PC-3 (cell line): Measurements from ENCODE around the gene PFKFB2. TPM values are rescaled to one million over a fixed set of nuclear protein-coding genes. Genes with fewer than 3 reads are reported as not detected.
A peak's percentile ranks its signal among the peaks of the same experiment; 100 is the strongest.

Source experiments
- ATAC-seq: fragments of 200-7000 bp; cut with Tn5 transposase; 2 replicates; pipeline ENCODE4 v1.9.1; 2020; ENCODE audit warnings: mild to moderate bottlenecking, moderate library complexity
- BruUV-seq: library from RNA; stranded (reverse); fragments of 400-500 nt; replicated peaks from 2 replicates; lab custom pipeline; 2021; lab: Mats Ljungman, UMichigan
- CTCF ChIA-PET: fragments of 300-600 bp; sonication (Branson Sonifier 250); formaldehyde crosslinking; loops from one replicate; lab custom pipeline; 2022; ENCODE audit warnings: antibody characterized with exemption; lab: Charles Lee
- POLR2A ChIA-PET: fragments of 300-600 bp; sonication (Branson Sonifier 250); formaldehyde crosslinking; loops from one replicate; lab custom pipeline; 2022; ENCODE audit warnings: antibody characterized with exemption; ENCODE audit not compliant: unreplicated experiment; lab: Charles Lee
- DNase-seq: peaks from one replicate; pipeline ENCODE4 v3.0.0-alpha.2; 2015
- H2AFZ ChIP-seq: fragments of 300-600 bp; sonication (generic); 2 replicates; pipeline ENCODE4 v1.6.0; 2016; ENCODE audit warnings: antibody characterized with exemption, low read length
- H3F3A ChIP-seq: fragments of 300-600 bp; sonication (generic); one replicate; pipeline ENCODE4 v1.6.0; 2017; ENCODE audit warnings: antibody characterized with exemption, low read length, control low read depth, mild to moderate bottlenecking; ENCODE audit not compliant: unreplicated experiment
- H3K27ac ChIP-seq: fragments of 300-600 bp; sonication (generic); 2 replicates; pipeline ENCODE4 v1.5.1; 2016; ENCODE audit warnings: mild to moderate bottlenecking, low read length
- H3K27me3 ChIP-seq: fragments of 300-600 bp; sonication (generic); 2 replicates; pipeline ENCODE4 v1.6.1; 2016; ENCODE audit warnings: low read length, mixed read lengths
- H3K36me3 ChIP-seq: fragments of 300-600 bp; sonication (generic); 2 replicates; pipeline ENCODE4 v1.6.1; 2016; ENCODE audit warnings: low read depth, mixed run types, low read length, mixed read lengths
- H3K4me1 ChIP-seq: fragments of 300-600 bp; sonication (generic); 2 replicates; pipeline ENCODE4 v1.5.1; 2016; ENCODE audit warnings: low read length; ENCODE audit not compliant: insufficient read depth
- H3K4me2 ChIP-seq: fragments of 300-600 bp; sonication (generic); 2 replicates; pipeline ENCODE4 v1.6.0; 2016; ENCODE audit warnings: low read length
- H3K4me3 ChIP-seq: fragments of 300-600 bp; sonication (generic); 2 replicates; pipeline ENCODE4 v1.5.1; 2016; ENCODE audit warnings: mild to moderate bottlenecking, low read length, mixed read lengths
- H3K79me2 ChIP-seq: fragments of 300-600 bp; sonication (generic); 2 replicates; pipeline ENCODE4 v1.6.1; 2017; ENCODE audit warnings: low read length, mixed read lengths
- H3K9ac ChIP-seq: fragments of 300-600 bp; sonication (generic); 2 replicates; pipeline ENCODE4 v1.6.0; 2016; ENCODE audit warnings: mild to moderate bottlenecking, low read length
- H3K9me2 ChIP-seq: fragments of 300-600 bp; sonication (generic); replicated peaks from 2 replicates; pipeline ENCODE4 v1.6.1; 2016; ENCODE audit warnings: mixed run types, low read length, mixed read lengths
- H3K9me3 ChIP-seq: fragments of 300-600 bp; sonication (generic); 2 replicates; pipeline ENCODE4 v1.6.1; 2016; ENCODE audit warnings: low read length, mixed read lengths
- H4K20me1 ChIP-seq: fragments of 300-600 bp; sonication (generic); 2 replicates; pipeline ENCODE4 v1.6.1; 2016; ENCODE audit warnings: low read length, mixed read lengths
- EZH2 ChIP-seq: fragments of 300-600 bp; sonication (generic); IDR thresholded peaks from one replicate; pipeline ENCODE4 v1.6.1; 2017; ENCODE audit warnings: antibody characterized with exemption, mild to moderate bottlenecking, low read length; ENCODE audit not compliant: unreplicated experiment
- EZH2phosphoT487 ChIP-seq: fragments of 300-600 bp; sonication (generic); IDR thresholded peaks from 2 replicates; pipeline ENCODE4 v1.6.1; 2018; ENCODE audit warnings: mild to moderate bottlenecking, antibody characterized with exemption, low read length, borderline replicate concordance
- intact Hi-C: fragments of 100-400 bp; cut with micrococcal nuclease; formaldehyde crosslinking; loops from 2 replicates; pipeline ENCODE4 v1.9.0; 2023
- total RNA-seq: library from RNA; depleted of rRNA; stranded (reverse); fragments of >200 nt; gene quantifications from 2 replicates; pipeline ENCODE4 v1.2.3, GENCODE V29; 2014
- TF ChIP-seq, protein P1 (sequence below): fragments of 300-600 bp; sonication (generic); conservative IDR thresholded peaks from 2 replicates; pipeline ENCODE4 v1.5.1; 2017; ENCODE audit warnings: antibody characterized with exemption, low read depth, mild to moderate bottlenecking, low read length

Gene PFKFB2
- total RNA-seq, 1 experiment from 2014 or later, result 48.6 TPM

DNA sequence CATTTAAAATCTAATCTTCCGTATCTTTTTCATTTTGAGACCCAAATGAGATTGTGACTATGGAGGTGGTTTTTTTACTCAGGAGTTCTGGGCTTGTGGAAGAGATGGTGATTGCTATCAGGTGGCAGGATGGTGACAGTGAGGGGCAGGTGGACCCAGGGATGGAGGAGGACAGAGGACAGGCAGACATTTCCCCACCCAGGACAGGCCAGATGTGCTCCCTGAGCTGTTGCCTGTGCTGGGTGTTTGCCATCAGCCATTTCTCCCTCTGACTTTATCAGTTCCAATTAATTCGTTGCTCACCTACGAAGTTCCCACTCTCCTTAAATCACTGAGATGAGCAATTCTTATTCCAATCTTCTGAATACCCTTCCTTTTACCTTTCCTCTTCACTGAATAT lies 47.0 kb upstream of the PFKFB2 start:
- Histone ChIP-seq H3K9me2 (no peaks in the 10 kb centered on the region), H3K79me2 (no peaks in the 10 kb centered on the region), H3K27ac (peak overlapping the region; percentile 92), H2AFZ (no peak overlapping the region), H3K4me3 (no peak overlapping the region), H3K27me3 (no peaks in the 10 kb centered on the region), H3K4me2 (peak overlapping the region; percentile 63), H3K36me3 (no peaks in the 10 kb centered on the region), H4K20me1 (no peaks in the 10 kb centered on the region), H3K9me3 (peaks cover 6% of the 10 kb centered on the region; the same call in 1 of the 2 replicates), H3K9ac (peak overlapping the region; percentile 81), H3F3A (peaks cover 22% of the 10 kb centered on the region), H3K4me1 (peaks cover 76% of the 10 kb centered on the region)
- DNase-seq (no peak), ATAC-seq (no peak)
- intact Hi-C loops, result no loop called here
- no peak for TF ChIP-seq EZH2phosphoT487
- no peak for TF ChIP-seq EZH2
- TF ChIP-seq, protein P1, sequence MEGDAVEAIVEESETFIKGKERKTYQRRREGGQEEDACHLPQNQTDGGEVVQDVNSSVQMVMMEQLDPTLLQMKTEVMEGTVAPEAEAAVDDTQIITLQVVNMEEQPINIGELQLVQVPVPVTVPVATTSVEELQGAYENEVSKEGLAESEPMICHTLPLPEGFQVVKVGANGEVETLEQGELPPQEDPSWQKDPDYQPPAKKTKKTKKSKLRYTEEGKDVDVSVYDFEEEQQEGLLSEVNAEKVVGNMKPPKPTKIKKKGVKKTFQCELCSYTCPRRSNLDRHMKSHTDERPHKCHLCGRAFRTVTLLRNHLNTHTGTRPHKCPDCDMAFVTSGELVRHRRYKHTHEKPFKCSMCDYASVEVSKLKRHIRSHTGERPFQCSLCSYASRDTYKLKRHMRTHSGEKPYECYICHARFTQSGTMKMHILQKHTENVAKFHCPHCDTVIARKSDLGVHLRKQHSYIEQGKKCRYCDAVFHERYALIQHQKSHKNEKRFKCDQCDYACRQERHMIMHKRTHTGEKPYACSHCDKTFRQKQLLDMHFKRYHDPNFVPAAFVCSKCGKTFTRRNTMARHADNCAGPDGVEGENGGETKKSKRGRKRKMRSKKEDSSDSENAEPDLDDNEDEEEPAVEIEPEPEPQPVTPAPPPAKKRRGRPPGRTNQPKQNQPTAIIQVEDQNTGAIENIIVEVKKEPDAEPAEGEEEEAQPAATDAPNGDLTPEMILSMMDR, result no peak
- ChIA-PET CTCF (interaction anchor here (0.5 to 2.3 kb wide), 8 partner anchors 15 to 570 kb away, joined by 3 to 9 read pairs (median 4); partner anchors contain the start of gene PFKFB2), POLR2A (interaction anchor here (0.5 to 4.8 kb wide), 12 partner anchors 12 to 91 kb away, joined by 3 to 52 read pairs (median 6); partner anchors contain the start of genes C1orf116 and PFKFB2)
- no TSS peak for BruUV-seq

GRCh38 chr1:207006914-207007313 lies 46.2 kb upstream of the PFKFB2 start:
- Histone ChIP-seq H3F3A (peaks cover 22% of the 10 kb centered on the region), H3K79me2 (no peaks in the 10 kb centered on the region), H3K4me2 (peak overlapping the region; percentile 63), H3K36me3 (no peaks in the 10 kb centered on the region), H3K9ac (peak overlapping the region; percentile 81), H3K4me1 (peaks cover 68% of the 10 kb centered on the region), H3K27me3 (no peaks in the 10 kb centered on the region), H3K9me2 (no peaks in the 10 kb centered on the region), H3K9me3 (peaks cover 6% of the 10 kb centered on the region; the same call in 1 of the 2 replicates), H3K4me3 (peak overlapping the region; percentile 2; the same call in 1 of the 2 replicates), H4K20me1 (no peaks in the 10 kb centered on the region), H3K27ac (peak overlapping the region; percentile 92), H2AFZ (0 out of 2 replicates have a peak overlapping the region, but pooled peaks have one; percentile 0)
- CTCF ChIA-PET, result interaction anchor here (0.6 to 2.6 kb wide), 8 partner anchors 10 to 94 kb away, joined by 3 to 9 read pairs (median 6); no protein-coding TSS in a partner anchor
- TSS peak; percentile 90 for BruUV-seq
- intact Hi-C loops, result loop anchor here (1.0 kb wide), 3 partner anchors 13 to 44 kb away; partner anchors contain the start of gene YOD1
- no peak for TF ChIP-seq EZH2phosphoT487
- TF ChIP-seq EZH2, result no peak
- DNase-seq (no peak), ATAC-seq (peak; percentile 1; the same call in 1 of the 2 replicates)
- POLR2A ChIA-PET, result interaction anchor here (0.7 to 4.8 kb wide), 9 partner anchors 11 to 314 kb away, joined by 4 to 52 read pairs (median 5); partner anchors contain the start of genes C1orf116 and PFKFB2

DNA sequence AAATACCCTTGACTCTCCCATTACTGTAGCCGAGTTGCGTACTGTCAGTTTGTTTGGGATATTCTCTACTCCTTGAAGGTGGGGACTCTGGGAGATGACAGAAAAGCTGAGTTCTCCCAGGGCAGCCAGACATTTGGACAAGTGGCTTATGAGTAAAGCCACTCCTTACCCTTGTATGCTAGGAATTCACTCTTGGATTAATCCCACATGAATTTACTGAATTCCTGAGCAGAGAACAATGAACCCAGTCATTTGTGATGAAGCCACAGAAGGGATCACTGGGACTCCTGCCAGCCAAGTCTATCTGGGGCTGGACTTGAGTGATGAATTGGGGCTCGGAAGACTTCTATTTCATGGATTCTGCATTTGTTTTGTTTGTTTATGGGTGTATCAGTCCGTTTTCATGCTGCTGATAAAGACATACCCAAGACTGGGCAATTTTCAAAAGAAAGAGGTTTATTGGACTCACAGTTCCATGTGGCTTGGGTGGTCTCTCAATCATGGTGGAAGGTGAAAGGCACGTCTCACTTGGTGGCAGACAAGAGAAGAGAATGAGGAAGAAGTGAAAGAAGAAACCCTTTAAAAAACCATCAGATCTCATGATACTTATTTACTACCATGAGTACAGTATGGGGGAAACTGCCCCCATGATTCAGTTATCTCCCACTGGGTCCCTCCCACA lies 45.6 kb upstream of the PFKFB2 start:
- H3K27ac ChIP-seq, result peak overlapping the region; percentile 92
- POLR2A ChIA-PET, result interaction anchor here (0.6 to 4.8 kb wide), 8 partner anchors 11 to 314 kb away, joined by 3 to 52 read pairs (median 6); partner anchors contain the start of genes C1orf116 and PFKFB2

More for the DNA sequence above, 45.6 kb upstream of the PFKFB2 start:
- Histone ChIP-seq H3K79me2 (no peaks in the 10 kb centered on the region), H4K20me1 (no peaks in the 10 kb centered on the region), H3F3A (peaks cover 19% of the 10 kb centered on the region), H2AFZ (0 out of 2 replicates have a peak overlapping the region, but pooled peaks have one; percentile 0), H3K9ac (peak overlapping the region; percentile 81), H3K4me2 (peak overlapping the region; percentile 63), H3K4me1 (peaks cover 62% of the 10 kb centered on the region), H3K36me3 (no peaks in the 10 kb centered on the region), H3K9me2 (no peaks in the 10 kb centered on the region), H3K9me3 (peaks cover 6% of the 10 kb centered on the region; the same call in 1 of the 2 replicates), H3K27me3 (no peaks in the 10 kb centered on the region), H3K4me3 (peak overlapping the region; percentile 2; the same call in 1 of the 2 replicates)
- intact Hi-C loops, result loop anchor here (1.0 kb wide), 3 partner anchors 13 to 44 kb away; partner anchors contain the start of gene YOD1
- CTCF ChIA-PET, result interaction anchor here (0.6 to 2.6 kb wide), 6 partner anchors 14 to 95 kb away, joined by 3 to 9 read pairs (median 8); no protein-coding TSS in a partner anchor
- TF ChIP-seq EZH2 (no peak), EZH2phosphoT487 (no peak)
- TF ChIP-seq, protein P1, result no peak
- peak; percentile 100 for DNase-seq
- peak; percentile 74 for ATAC-seq
- BruUV-seq, result TSS peak; percentile 56
